GM12874 (cell line): ENCODE results near the gene RHBDF2.

Source experiments
- CTCF ChIP-seq: IDR thresholded peaks from 2 replicates; pipeline ENCODE4 v1.5.1; 2011; ENCODE audit warnings: low read depth, mild to moderate bottlenecking, control low read depth, low read length, moderate library complexity; ENCODE audit not compliant: insufficient read depth

Gene RHBDF2

GRCh38 chr17:76467809-76468633 is 33.2 kb downstream of the RHBDF2 start:
- no peak for TF ChIP-seq CTCF

GRCh38 chr17:76467366-76467765 is 33.9 kb downstream of the RHBDF2 start, which contains the start of gene AANAT:
Gene AANAT, plus strand, starts transcription at chr17:76467603. Its CDS starts 1,144 bp downstream, at chr17:76468747.
- TF ChIP-seq CTCF = no peak

GRCh38 chr17:76466775-76467130 is 34.5 kb downstream of the RHBDF2 start:
- no peak for TF ChIP-seq CTCF

GRCh38 chr17:76462556-76463290 is 38.5 kb downstream of the RHBDF2 start:
- TF ChIP-seq CTCF = no peak

GRCh38 chr17:76461765-76462555 is 39.3 kb downstream of the RHBDF2 start:
- no peak for TF ChIP-seq CTCF

GRCh38 chr17:76459674-76460073 is 41.5 kb downstream of the RHBDF2 start:
- no peak for TF ChIP-seq CTCF
